SJCRH30 (cell line): ENCODE measurements around the gene UST. TPM values are rescaled to one million over a fixed set of nuclear protein-coding genes. Genes with fewer than 3 reads are reported as not detected.
"Not testable (repeated sequence)": the region's sequence is repeated elsewhere in the genome, so short reads cannot be mapped to it uniquely, and the experiment has no call there.

Experiments used
- DNase-seq, 2 experiments: peaks; one replicate each; pipeline ENCODE4 v3.0.0-alpha.2; 2015 to 2020
- H3K27ac ChIP-seq: fragments of 250-450 bp; sonication (Bioruptor Pico); 2 replicates; pipeline ENCODE4 v1.5.1; 2020; ENCODE audit warnings: mild to moderate bottlenecking, moderate library complexity
- H3K27me3 ChIP-seq: fragments of 250-450 bp; sonication (Bioruptor Pico); 2 replicates; pipeline ENCODE4 v1.5.1; 2020; ENCODE audit warnings: mild to moderate bottlenecking, moderate library complexity
- H3K36me3 ChIP-seq: fragments of 250-450 bp; sonication (Bioruptor Pico); 2 replicates; pipeline ENCODE4 v1.5.1; 2020; ENCODE audit warnings: mild to moderate bottlenecking, moderate library complexity
- H3K4me1 ChIP-seq: fragments of 250-450 bp; sonication (Bioruptor Pico); 2 replicates; pipeline ENCODE4 v1.5.1; 2020; ENCODE audit warnings: mild to moderate bottlenecking, moderate library complexity
- H3K4me3 ChIP-seq: fragments of 250-450 bp; sonication (Bioruptor Pico); 2 replicates; pipeline ENCODE4 v1.5.1; 2020; ENCODE audit warnings: mild to moderate bottlenecking, moderate library complexity
- H3K9me3 ChIP-seq: fragments of 250-450 bp; sonication (Bioruptor Pico); replicated peaks from 2 replicates; pipeline ENCODE4 v1.5.1; 2020; ENCODE audit warnings: mild to moderate bottlenecking, moderate library complexity
- total RNA-seq: library from RNA; depleted of rRNA; stranded (reverse); fragments of >200 nt; shearing (Covaris generic); gene quantifications from 2 replicates; pipeline ENCODE4 v1.2.3, GENCODE V29; 2014

UST gene
- total RNA-seq, 1 experiment from 2014 or later: 28.9 TPM

- Histone ChIP-seq H3K27ac (no peak overlapping the region), H3K4me1 (no peaks in the 10 kb centered on the region)
- DNase-seq: no peak
Measured at GRCh38 chr6:148842296-148843019, 95.6 kb downstream of the UST start.

GRCh38 chr6:148845464-148845863 is 98.6 kb downstream of the UST start:
- H3K4me3 ChIP-seq: no peak overlapping the region
- H3K9me3 ChIP-seq: no peaks in the 10 kb centered on the region
- H3K27ac ChIP-seq: no peak overlapping the region
- H3K36me3 ChIP-seq: no peaks in the 10 kb centered on the region
- no peak for DNase-seq
- no peaks in the 10 kb centered on the region for H3K27me3 ChIP-seq
- no peaks in the 10 kb centered on the region for H3K4me1 ChIP-seq

More at GRCh38 chr6:148842296-148843019, 95.6 kb downstream of the UST start:
- Histone ChIP-seq H3K4me3 (no peak overlapping the region), H3K9me3 (no peaks in the 10 kb centered on the region), H3K36me3 (no peaks in the 10 kb centered on the region), H3K27me3 (no peaks in the 10 kb centered on the region)

GRCh38 chr6:148846778-148847761 is 100.2 kb downstream of the UST start:
- Histone ChIP-seq H3K4me1 (no peaks in the 10 kb centered on the region), H3K36me3 (no peaks in the 10 kb centered on the region), H3K27me3 (no peaks in the 10 kb centered on the region), H3K9me3 (no peaks in the 10 kb centered on the region), H3K4me3 (no peak overlapping the region), H3K27ac (no peak overlapping the region)
- DNase-seq: no peak

- no peaks in the 10 kb centered on the region; the same call in 1 of the 2 replicates for H3K9me3 ChIP-seq
- H3K36me3 ChIP-seq: no peaks in the 10 kb centered on the region
- H3K4me3 ChIP-seq: no peak overlapping the region
- no peaks in the 10 kb centered on the region for H3K27me3 ChIP-seq
- no peak overlapping the region for H3K27ac ChIP-seq
- no peaks in the 10 kb centered on the region for H3K4me1 ChIP-seq
- DNase-seq: no peak
Measured at GRCh38 chr6:148848915-148849314, 102.1 kb downstream of the UST start.

- H3K36me3 ChIP-seq, H3K27ac ChIP-seq, H3K4me3 ChIP-seq, H3K27me3 ChIP-seq, DNase-seq, H3K9me3 ChIP-seq, H3K4me1 ChIP-seq: not testable (repeated sequence)
Measured at GRCh38 chr6:148849449-148849848, 102.6 kb downstream of the UST start.

- Histone ChIP-seq H3K27me3 (no peaks in the 10 kb centered on the region), H3K4me1 (no peaks in the 10 kb centered on the region), H3K4me3 (no peak overlapping the region), H3K36me3 (no peaks in the 10 kb centered on the region), H3K27ac (no peak overlapping the region), H3K9me3 (no peaks in the 10 kb centered on the region; the same call in 1 of the 2 replicates)
- no peak for DNase-seq
Measured at GRCh38 chr6:148850964-148851363, 104.1 kb downstream of the UST start.

GRCh38 chr6:148851683-148852556 is 105.1 kb downstream of the UST start:
- Histone ChIP-seq H3K27ac (no peak overlapping the region), H3K27me3 (no peaks in the 10 kb centered on the region)
- no peak for DNase-seq

GRCh38 chr6:148852688-148853087 is 105.9 kb downstream of the UST start:
- DNase-seq: no peak
- H3K9me3 ChIP-seq: no peaks in the 10 kb centered on the region; the same call in 1 of the 2 replicates
- no peaks in the 10 kb centered on the region for H3K36me3 ChIP-seq
- H3K27me3 ChIP-seq: no peaks in the 10 kb centered on the region
- no peak overlapping the region for H3K4me3 ChIP-seq
- H3K27ac ChIP-seq: no peak overlapping the region
- peaks cover 4% of the 10 kb centered on the region; the same call in 1 of the 2 replicates for H3K4me1 ChIP-seq

More at GRCh38 chr6:148851683-148852556, 105.1 kb downstream of the UST start:
- Histone ChIP-seq H3K36me3 (no peaks in the 10 kb centered on the region), H3K4me3 (no peak overlapping the region), H3K9me3 (no peaks in the 10 kb centered on the region; the same call in 1 of the 2 replicates), H3K4me1 (no peaks in the 10 kb centered on the region)

GRCh38 chr6:148853113-148853512 is 106.3 kb downstream of the UST start:
- H3K36me3 ChIP-seq, H3K27me3 ChIP-seq, H3K4me3 ChIP-seq, H3K27ac ChIP-seq, DNase-seq, H3K4me1 ChIP-seq, H3K9me3 ChIP-seq: not testable (repeated sequence)

GRCh38 chr6:148854096-148854495 is 107.3 kb downstream of the UST start:
- Histone ChIP-seq H3K4me3 (no peak overlapping the region), H3K4me1 (peaks cover 4% of the 10 kb centered on the region; the same call in 1 of the 2 replicates), H3K9me3 (no peaks in the 10 kb centered on the region; the same call in 1 of the 2 replicates), H3K27ac (no peak overlapping the region), H3K27me3 (no peaks in the 10 kb centered on the region), H3K36me3 (no peaks in the 10 kb centered on the region)
- DNase-seq: peak; percentile 11 to 38

- peaks cover 4% of the 10 kb centered on the region; the same call in 1 of the 2 replicates for H3K4me1 ChIP-seq
- H3K27ac ChIP-seq: no peak overlapping the region
- DNase-seq: no peak
- H3K27me3 ChIP-seq: no peaks in the 10 kb centered on the region
- no peak overlapping the region for H3K4me3 ChIP-seq
- peaks cover 3% of the 10 kb centered on the region; the same call in 1 of the 2 replicates for H3K9me3 ChIP-seq
- no peaks in the 10 kb centered on the region for H3K36me3 ChIP-seq
Measured at GRCh38 chr6:148854992-148855391, 108.2 kb downstream of the UST start.

- Histone ChIP-seq H3K4me1 (peaks cover 4% of the 10 kb centered on the region; the same call in 1 of the 2 replicates), H3K4me3 (no peak overlapping the region), H3K36me3 (no peaks in the 10 kb centered on the region), H3K9me3 (peaks cover 3% of the 10 kb centered on the region; the same call in 1 of the 2 replicates), H3K27ac (no peak overlapping the region), H3K27me3 (no peaks in the 10 kb centered on the region)
- DNase-seq: no peak
Measured at GRCh38 chr6:148855744-148856143, 108.9 kb downstream of the UST start.

GRCh38 chr6:148857798-148858390 is 111.1 kb downstream of the UST start:
- Histone ChIP-seq H3K36me3 (no peaks in the 10 kb centered on the region), H3K27me3 (no peaks in the 10 kb centered on the region), H3K4me1 (peaks cover 4% of the 10 kb centered on the region; the same call in 1 of the 2 replicates), H3K9me3 (peaks cover 3% of the 10 kb centered on the region; the same call in 1 of the 2 replicates), H3K4me3 (no peak overlapping the region), H3K27ac (no peak overlapping the region)
- DNase-seq: peak in 1 of 2 experiments; percentile 24

GRCh38 chr6:148864132-148864531 is 117.3 kb downstream of the UST start:
- H3K27ac ChIP-seq, H3K36me3 ChIP-seq: not testable (repeated sequence)

More at GRCh38 chr6:148864132-148864531, 117.3 kb downstream of the UST start:
- H3K4me1 ChIP-seq, H3K9me3 ChIP-seq, H3K4me3 ChIP-seq, H3K27me3 ChIP-seq, DNase-seq: not testable (repeated sequence)
